ENCODE data around the gene CTSW. TPM values are rescaled to one million over a fixed set of nuclear protein-coding genes. Genes with fewer than 3 reads are reported as not detected.

Gene CTSW
- total RNA-seq, 1 experiment from 2014 or later: not detected

DNA sequence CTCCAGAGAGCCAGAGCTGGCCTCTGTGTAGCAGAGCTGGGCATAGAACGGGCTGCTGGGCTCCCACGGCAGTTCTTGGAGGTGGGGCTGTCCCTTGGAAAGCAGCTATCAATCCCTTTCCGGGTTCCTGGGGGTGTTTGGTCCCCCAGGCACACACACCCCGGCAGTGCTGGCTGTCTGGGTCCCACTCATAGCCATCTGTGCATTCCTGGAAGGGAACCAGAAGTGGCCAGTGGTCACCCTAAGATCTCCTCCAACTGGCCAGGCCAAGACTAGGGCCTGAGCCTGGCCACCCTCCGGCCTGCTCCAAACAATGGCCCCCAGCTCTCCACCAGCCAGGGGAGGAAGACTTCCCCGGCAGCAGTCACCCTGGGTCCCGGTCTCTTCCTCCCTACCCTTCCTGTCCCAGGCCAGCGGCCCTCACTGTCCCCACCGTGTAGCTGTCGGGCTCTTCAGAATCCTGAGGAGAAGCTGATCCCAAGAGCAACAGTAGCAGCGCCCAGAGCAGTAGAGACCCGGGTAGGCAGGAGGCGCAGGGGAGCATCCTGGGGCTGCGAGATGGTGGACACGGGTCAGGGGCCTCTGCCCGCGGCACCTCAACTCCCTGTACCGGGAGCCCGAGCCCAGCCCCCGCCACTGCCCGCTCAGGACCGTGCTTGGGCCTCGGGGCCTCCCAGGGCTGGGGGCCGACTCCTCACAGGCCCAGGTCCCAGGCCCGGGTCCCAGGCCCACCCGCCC is 7.7 kb upstream of the CTSW start:
- peak; percentile 45 for DNase-seq
- Histone ChIP-seq H3K27me3 (no peaks in the 10 kb centered on the region), H3K4me3 (peak overlapping the region; percentile 74), H3K36me3 (peaks cover 44% of the 10 kb centered on the region), H3K9me3 (no peaks in the 10 kb centered on the region)

- Histone ChIP-seq H3K36me3 (peaks cover 38% of the 10 kb centered on the region), H3K27me3 (no peaks in the 10 kb centered on the region), H3K9me3 (no peaks in the 10 kb centered on the region), H3K4me3 (peak within 1 kb of the TSS; percentile 74)
- DNase-seq: peak; percentile 79
These were observed 6.9 kb upstream of the CTSW start, which contains the start of gene EFEMP2 for GRCh38 chr11:65872586-65873317. TSS of gene EFEMP2 (minus strand) at chr11:65872800. CDS start at chr11:65872354, 446 bp downstream.

- Histone ChIP-seq H3K36me3 (peaks cover 30% of the 10 kb centered on the region), H3K27me3 (no peaks in the 10 kb centered on the region), H3K9me3 (no peaks in the 10 kb centered on the region), H3K4me3 (peak overlapping the region; percentile 74)
- DNase-seq: peak; percentile 88
These were observed 6.1 kb upstream of the CTSW start for GRCh38 chr11:65873318-65874156.

- Histone ChIP-seq H3K27me3 (no peaks in the 10 kb centered on the region), H3K4me3 (no peak overlapping the region), H3K9me3 (no peaks in the 10 kb centered on the region), H3K36me3 (peaks cover 22% of the 10 kb centered on the region)
- DNase-seq: no peak
These were observed 390 bp downstream of the CTSW start for GRCh38 chr11:65880027-65880426.

- Histone ChIP-seq H3K4me3 (no peak overlapping the region), H3K27me3 (no peaks in the 10 kb centered on the region), H3K36me3 (peaks cover 30% of the 10 kb centered on the region), H3K9me3 (no peaks in the 10 kb centered on the region)
- DNase-seq: peak; percentile 36
These were observed 1.3 kb downstream of the CTSW start for GRCh38 chr11:65880844-65881421.

GRCh38 chr11:65882120-65883057 is 2.8 kb downstream of the CTSW start:
- DNase-seq: no peak
- H3K36me3 ChIP-seq: peaks cover 41% of the 10 kb centered on the region
- no peaks in the 10 kb centered on the region for H3K9me3 ChIP-seq
- H3K27me3 ChIP-seq: no peaks in the 10 kb centered on the region
- H3K4me3 ChIP-seq: no peak overlapping the region

GRCh38 chr11:65883058-65883761 is 3.6 kb downstream of the CTSW start:
- Histone ChIP-seq H3K4me3 (no peak overlapping the region), H3K9me3 (no peaks in the 10 kb centered on the region), H3K36me3 (peaks cover 46% of the 10 kb centered on the region), H3K27me3 (no peaks in the 10 kb centered on the region)
- no peak for DNase-seq

DNA sequence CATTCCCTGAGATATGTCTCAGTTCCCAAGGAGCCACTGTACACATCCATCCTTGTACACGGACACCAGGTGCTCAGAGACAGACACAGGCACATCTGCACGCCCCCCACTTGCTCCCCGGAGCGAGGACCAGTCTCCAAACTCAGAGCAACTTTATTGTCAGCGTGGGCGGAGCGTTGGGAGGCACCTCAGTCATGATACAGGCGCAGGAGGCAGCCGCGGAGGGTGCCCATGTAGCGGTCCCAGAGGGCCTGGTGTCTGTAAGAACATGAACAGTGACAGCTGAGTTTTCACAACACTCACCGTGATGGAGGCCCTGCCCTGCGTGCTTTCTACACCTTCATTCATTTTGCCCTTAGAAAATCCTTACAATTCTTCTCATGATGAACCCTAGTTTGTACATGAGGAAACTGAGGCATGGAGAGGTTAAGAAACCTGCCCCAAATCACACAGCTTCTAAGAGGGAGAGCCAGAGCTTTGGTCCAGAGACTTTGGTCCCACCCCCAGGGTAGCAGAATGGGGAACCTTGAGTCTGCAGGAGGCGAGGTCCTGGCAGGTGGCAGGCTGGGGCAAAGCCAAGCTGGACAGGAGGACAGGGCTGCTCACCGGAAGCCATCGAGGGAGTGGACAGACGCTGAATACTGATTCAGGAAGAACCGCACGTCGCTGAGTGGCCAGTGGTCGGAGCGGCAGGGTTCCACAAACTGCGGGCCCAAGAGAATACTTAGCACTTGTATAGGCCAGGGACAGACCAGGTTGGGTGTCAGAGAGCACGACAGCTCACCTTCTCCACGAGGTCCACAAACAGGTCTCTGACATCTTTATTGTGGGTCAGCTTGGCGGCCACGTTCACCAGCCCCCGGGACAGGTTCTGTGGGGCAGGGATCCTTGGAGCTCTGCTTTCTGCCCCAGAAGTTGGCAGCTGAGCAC is 4.4 kb downstream of the CTSW start:
- H3K4me3 ChIP-seq: no peak overlapping the region
- DNase-seq: no peak
- peaks cover 46% of the 10 kb centered on the region for H3K36me3 ChIP-seq
- no peaks in the 10 kb centered on the region for H3K9me3 ChIP-seq
- no peaks in the 10 kb centered on the region for H3K27me3 ChIP-seq

DNA sequence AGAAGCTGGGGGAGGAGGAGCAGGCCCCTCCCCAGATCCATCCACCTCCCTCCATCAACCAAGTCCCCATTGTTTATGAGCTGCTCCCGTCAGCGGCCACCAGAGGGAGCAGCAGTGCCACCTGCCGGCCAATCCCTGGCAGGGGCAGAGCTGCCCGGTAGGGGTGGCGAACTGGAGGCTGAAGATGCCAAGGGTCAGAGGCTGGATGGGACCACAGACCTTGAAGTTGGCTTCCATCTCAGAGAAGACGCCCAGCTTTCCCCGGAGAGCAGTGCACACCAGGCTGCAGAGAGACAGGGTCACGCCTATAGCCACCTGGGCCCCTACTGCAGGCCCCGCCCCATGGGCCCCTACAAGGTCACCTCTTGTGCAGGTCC is 5.1 kb downstream of the CTSW start:
- Histone ChIP-seq H3K27me3 (no peaks in the 10 kb centered on the region), H3K4me3 (no peak overlapping the region), H3K9me3 (no peaks in the 10 kb centered on the region), H3K36me3 (peaks cover 46% of the 10 kb centered on the region)
- DNase-seq: peak; percentile 75

- no peak overlapping the region for H3K4me3 ChIP-seq
- H3K36me3 ChIP-seq: peaks cover 46% of the 10 kb centered on the region
- H3K27me3 ChIP-seq: no peaks in the 10 kb centered on the region
- H3K9me3 ChIP-seq: no peaks in the 10 kb centered on the region
- no peak for DNase-seq
These were observed 5.6 kb downstream of the CTSW start for GRCh38 chr11:65885231-65885630.

DNA sequence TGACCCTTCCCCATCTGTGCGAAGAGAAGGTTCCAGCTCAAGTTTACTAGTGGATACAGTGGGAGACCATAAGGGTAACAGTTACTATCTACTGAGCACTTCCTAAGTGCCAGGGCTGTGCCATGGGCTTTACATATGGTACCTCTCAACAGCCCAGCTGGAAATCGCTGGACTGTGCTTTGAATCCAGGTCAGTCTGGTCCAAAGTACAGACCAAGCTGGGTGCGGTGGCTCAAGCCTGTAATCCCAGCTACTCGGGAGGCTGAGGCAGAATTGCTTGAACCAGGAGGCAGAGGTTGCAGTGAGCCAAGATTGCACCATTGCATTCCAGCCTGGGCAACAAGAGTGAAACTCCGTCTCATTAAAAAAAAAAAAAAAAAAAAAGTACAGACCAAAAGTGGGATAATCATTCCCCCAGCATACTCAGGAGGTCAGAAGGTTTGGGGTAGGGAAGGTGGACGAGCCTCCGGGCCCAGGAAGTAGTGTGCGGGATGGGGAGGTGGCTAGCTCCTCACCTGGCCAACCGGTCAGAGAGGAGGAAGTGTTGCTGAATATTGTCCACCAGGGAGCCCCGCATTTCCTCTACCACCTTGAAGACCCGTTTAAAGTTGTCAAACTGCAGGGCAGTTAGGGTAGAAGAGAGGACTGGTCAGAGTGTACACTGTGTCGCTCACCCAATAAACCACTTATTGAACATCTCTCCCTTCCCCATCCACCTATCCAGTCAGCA is 6.3 kb downstream of the CTSW start:
- peaks cover 46% of the 10 kb centered on the region for H3K36me3 ChIP-seq
- no peak for DNase-seq
- no peaks in the 10 kb centered on the region for H3K9me3 ChIP-seq

DNA sequence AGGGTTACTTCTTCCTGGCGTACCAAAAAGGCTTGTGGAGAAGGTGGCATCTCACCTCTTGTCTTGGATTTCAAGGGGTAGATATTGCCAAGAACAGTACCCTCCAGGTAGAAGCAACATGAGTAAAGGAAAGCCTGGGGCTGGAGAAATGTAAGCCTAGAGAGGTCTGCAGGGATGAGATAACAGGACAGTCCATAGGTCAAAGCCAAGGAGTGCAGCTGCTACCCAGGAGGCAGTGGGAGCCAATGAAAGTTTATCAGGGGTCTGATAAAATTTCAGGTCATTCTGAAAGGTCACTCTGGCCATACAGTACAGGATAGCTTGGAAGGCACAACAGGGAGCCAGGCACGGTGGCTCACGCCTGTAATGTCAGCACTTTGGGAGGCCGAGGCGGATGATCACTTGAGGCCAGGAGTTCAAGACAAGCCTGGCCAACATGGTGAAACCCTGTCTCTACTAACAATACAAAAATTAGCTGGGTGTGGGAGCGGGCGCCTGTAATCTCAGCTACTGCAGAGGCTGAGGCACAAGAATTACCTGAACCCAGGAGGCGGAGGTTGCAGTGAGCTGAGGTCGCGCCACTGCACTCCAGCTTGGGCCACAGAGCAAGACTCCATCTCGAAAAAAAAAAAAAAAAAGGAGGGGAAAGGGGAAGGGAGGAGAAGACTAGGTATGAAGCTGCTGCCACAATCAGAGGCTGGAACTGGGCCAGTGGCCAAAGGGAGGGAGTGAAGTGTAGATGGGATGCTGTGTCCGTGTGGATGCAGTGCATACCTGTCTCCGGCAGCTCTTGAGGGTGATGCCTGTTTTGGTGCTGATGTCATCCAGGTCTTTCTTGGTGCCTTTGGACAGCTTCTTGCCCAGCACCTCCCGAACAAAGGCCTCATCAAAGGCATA is 7.4 kb downstream of the CTSW start:
- peak overlapping the region; percentile 91 for H3K4me3 ChIP-seq
- H3K27me3 ChIP-seq: no peaks in the 10 kb centered on the region
- no peaks in the 10 kb centered on the region for H3K9me3 ChIP-seq
- DNase-seq: no peak
- H3K36me3 ChIP-seq: peaks cover 52% of the 10 kb centered on the region

More for the DNA sequence above, 6.3 kb downstream of the CTSW start:
- no peaks in the 10 kb centered on the region for H3K27me3 ChIP-seq
- no peak overlapping the region for H3K4me3 ChIP-seq

- Histone ChIP-seq H3K9me3 (no peaks in the 10 kb centered on the region), H3K27me3 (no peaks in the 10 kb centered on the region), H3K4me3 (peak overlapping the region; percentile 91), H3K36me3 (peaks cover 59% of the 10 kb centered on the region)
- DNase-seq: no peak
These were observed 8.1 kb downstream of the CTSW start for GRCh38 chr11:65887723-65888162.

Measured in MG63 (cell line).